ENCODE measurements around the gene ALCAM.
"Not testable (repeated sequence)": the region's sequence is repeated elsewhere in the genome, so short reads cannot be mapped to it uniquely, and the experiment has no call there.

The ALCAM gene

DNA sequence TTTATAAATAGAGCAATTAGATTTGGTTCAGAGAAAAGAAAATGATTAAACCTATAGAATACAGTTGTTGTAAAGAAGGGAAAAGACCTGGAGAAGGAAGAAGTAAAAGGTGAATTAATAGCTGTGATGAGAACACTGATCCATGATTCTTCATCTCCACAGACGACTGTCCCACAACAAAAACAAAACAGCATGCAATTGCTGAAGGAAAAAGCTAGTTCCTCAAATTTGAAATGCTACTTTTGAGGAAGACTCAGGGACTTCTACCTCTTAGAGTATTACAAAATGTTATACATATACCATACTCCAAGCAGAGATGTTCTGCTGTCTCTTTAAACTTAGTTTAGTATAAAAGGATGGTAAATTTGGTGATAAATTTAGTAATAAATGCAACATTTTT, 21.5 kb downstream of the ALCAM start:
- no peak for DNase-seq (ENCODE audit: low spot score)

DNA sequence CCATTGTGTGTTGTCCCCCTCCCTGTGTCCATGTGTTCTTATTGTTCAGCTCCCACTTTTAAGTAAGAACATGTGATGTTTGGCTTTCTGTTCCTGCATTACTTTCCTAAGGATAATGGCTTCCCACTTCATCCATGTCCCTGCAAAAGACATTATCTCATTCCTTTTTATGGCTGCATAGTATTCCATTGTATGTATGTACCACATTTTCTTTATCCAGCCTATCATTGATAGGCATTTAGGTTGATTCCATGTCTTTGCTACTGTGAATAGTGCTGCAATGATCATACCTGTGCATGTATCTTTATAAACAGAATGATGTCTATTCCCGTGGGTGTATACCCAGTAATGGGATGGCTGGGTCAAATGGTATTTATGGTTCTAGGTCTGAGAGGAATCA, 23.1 kb downstream of the ALCAM start:
- DNase-seq (ENCODE audit: low spot score): not testable (repeated sequence)

DNA sequence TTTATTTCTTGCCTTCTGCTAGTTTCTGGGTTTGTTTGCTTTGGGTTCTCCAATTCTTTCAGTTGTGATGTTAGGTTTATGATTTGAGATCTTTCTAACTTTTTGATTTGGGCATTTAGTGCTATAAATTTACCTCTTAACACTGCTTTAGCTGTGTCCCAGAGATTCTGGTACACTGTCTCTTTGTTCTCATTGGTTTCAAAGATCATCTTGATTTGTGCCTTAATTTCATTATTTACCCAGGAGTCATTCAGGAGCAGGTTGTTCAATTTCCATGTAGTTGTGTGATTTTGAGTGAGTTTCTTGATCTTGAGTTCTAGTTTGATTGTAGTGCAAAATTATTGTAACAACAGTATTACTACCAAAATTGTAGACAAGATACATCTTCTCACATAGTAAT, 25.9 kb downstream of the ALCAM start:
- DNase-seq (ENCODE audit: low spot score): not testable (repeated sequence)

DNA sequence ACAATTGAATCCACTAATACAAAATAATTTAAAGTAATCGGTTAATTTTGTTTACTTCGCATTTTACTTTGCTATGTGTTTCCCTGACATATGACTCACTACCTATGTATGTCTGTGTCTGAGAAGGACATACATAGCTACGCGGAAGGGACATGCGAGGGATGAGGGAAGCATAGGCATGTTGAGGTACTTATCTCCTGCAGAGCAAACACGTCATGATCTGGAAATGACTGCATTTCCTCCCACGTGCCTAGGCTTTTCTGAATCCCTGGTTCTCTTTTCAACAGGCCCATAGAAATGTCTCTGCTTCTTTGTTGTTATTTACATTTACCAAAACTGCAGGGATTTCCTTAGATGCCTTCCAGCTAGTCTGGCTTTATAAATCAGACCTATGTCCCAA, 27.5 kb downstream of the ALCAM start:
- no peak for DNase-seq (ENCODE audit: low spot score)

DNA sequence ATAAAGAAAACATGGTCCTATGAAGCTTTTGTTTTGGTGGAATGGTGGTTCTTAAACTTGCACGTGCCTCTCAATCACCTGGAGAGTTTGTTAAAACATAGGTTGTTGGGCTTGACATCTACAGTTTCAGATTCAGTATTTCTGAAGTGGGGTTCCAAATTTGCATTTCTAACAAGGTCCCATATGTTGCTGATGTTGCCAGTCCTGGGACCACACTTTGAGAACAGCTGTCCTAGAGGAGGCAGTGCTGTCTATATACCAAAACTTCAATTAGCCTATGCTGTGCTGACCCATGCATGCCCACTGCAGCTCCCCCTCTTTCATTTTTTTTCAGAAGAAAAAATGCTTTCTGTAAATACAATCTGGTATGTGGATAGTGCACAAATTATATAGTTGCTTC, 31.3 kb downstream of the ALCAM start:
- DNase-seq (ENCODE audit: low spot score): no peak

DNA sequence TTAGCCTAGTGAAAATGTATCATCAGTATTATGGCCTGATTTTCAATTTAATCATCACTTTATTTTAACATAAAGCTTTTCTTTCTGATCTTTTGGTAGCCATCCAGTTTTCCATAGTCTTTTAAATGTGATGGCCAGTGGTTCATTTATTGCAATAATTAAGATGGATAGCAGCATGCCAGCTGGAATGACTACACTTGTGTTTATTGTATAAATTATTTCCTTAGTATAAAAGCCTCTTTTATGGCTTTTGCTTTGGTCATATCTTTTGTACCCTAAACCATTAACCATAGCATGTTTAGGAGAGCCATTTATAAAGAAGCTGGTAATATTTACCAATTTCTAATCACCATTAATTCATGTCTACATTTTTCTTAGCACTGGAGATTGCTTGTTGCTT, 31.7 kb downstream of the ALCAM start:
- DNase-seq (ENCODE audit: low spot score): no peak

DNA sequence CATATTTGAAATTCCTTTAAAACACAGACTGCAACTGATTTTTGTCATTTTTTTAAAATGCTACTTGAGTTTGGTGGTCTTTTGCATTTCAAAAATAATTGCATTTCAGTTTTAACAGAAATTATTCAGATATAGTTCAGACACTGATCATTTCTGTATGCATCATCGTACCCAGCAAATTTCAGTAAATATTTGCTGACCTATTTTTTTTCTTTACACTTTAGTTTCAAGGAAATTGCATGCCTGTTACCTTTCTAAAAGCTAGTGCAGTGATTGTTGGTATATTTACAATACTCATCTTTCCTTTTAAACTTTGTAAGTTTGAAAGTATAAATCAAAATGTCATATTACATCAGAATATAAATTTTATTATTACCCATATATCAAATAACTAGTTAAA, 32.4 kb downstream of the ALCAM start:
- no peak for DNase-seq (ENCODE audit: low spot score)

DNA sequence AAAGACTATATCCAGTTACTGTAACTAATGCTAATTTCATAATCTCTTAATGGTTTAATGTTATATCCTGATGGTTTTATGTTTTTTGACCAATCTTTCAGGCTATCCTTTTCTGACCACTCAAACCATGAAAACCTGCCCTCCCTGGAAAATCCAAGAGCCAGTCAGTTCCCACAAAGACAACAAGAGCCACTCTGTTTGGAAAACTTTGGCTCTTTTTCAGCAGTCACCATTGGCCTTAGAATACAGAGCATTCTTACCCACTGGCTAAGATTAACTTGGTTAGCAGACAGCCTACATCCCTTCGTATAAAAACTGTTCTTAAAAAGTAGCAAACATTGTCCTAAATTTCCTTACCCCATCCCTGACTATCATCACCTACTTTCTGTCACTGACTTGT, 32.9 kb downstream of the ALCAM start:
- DNase-seq (ENCODE audit: low spot score): no peak

DNA sequence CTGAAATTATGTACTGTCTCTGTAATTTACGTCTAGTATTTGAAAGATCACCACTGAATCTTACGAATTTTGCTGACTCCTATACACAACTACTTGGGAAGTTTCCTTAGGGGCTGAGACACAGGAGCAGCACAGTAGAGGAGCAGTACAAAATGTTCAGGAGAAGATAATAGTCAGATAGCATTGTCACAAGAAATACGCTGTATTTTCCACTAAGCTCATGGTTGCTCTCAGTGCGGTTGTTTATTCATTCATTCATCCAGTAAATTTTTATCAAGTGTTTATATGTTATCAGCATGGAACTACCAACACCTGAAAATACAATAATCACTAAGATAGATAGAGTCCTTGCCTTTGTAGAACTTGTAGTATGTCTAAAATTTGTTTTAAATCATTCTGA, 34.5 kb downstream of the ALCAM start:
- DNase-seq (ENCODE audit: low spot score): no peak

DNA sequence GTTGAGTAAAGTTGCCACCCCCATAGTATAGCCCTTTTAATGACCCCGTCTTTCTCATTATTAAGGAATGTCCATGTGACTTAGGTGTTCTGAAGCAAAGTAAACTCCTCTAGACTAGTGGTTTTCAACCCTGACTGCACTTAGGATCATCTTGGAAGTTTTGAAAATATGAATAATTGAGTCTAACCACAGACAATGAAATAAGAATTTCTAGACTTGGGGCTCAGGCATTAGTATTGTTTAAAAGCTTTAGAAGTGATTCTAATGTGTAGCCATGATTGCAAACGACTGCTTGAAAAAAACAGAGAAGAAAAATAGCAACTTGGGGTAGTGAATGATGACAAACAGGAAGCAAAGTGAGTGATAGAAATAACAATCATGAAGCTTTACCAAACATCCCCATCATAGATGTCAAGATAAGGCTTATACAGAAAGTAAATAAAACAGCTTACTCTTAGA, 35.0 kb downstream of the ALCAM start:
- DNase-seq (ENCODE audit: low spot score): no peak

DNA sequence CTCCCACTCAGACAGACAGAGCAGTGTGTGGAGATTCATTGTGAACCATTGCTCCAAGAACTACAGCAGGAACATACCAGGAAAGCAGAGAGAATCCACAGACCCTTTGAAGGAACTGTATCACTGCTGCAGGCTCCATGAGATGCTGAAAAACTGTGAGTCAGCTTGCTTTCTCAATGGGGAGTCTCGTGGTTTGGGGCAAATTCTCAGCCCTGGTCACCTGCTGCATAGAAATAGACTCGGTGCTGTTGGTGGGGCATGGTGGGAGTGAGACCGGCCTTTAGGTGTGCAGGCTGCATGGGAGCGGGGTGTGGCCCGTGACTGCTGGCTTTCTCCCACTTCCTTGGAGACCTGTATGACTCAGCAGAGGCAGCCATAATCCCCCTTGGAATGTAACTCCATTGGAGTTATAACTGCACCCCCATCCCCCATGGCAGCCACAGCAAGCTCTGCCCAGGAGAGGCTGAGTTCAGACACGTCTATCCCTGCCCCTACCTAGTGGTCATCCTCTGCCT, 35.6 kb downstream of the ALCAM start:
- no peak for DNase-seq (ENCODE audit: low spot score)

DNA sequence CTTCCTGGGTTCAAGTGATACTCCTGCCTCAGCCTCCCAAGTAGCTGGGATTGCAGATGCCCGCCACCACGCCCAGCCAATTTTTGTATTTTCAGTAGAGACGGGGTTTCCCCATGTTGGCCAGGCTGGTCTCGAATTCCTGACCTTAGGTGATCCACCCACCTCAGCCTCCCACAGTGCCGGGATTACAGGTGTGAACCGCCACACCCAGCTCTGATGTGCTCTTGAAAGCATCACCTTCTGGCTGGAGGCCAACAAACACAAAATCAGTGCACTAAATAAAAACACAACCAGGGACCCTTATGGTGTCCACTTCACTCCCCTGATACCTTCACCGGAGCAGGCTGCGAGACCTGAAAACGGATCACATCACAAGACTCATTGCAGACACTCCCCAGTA, 36.3 kb downstream of the ALCAM start:
- DNase-seq (ENCODE audit: low spot score): not testable (repeated sequence)

DNA sequence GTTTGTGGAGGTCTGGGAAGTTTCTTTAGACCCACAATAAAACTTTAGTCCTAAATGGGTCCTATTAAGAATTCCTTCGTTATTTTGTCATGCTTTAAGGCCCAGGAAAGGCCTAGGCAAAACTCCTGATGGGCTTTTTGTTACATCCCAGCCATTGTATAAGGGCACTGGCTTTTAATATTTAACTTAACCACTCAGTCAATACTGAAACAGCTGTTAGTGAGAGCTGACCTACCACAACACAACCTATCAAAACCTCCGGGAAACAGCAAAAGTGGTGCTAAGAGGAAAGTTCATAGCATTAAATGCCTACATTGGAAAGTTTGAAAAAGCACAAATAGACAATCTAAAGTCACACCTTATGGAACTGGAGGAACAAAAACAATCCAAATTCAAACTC, 39.6 kb downstream of the ALCAM start:
- DNase-seq (ENCODE audit: low spot score): no peak

DNA sequence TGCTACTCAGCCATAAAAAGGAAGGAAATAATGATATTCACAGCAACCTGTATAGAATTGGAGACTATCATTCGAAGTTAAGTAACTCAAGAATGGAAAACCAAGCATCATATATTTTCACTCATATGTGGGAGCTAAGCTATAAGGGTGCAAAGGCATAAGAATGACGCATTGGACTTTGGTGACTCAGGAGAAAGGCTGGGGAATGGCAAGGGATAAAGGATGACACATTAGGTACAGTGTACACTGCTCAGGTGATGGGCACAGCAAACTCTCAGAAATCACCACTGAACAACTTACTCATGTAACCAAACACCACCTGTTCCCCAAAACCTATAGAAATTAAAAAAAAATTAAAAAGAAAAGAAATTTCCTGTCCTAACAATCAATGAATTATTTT, 42.7 kb downstream of the ALCAM start:
- no peak for DNase-seq (ENCODE audit: low spot score)

DNA sequence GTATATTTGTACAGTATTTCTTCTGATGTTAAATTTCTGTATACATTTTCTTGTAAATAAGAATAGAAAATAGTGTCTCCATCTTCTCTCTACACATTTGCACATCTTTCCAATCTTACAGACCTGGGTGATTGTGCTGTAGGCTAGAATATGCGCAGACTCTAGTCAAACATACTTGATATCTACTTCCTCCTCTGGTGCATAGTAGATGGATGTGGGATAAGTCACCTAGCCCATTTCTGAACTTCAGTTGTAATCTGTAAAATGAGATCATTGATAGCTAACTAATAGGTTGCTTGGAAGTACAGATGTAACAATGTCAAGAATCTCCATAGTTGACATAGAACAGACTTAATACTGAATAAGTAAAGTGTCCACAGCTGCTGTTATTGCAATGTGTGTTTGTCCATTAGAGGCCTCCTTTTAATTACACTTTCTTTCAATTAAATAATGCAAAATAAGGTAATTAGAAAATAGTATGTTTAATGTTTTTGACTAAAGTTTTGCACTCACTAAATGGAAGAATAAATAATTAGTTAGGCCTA, 46.7 kb downstream of the ALCAM start:
- no peak for DNase-seq (ENCODE audit: low spot score)

DNA sequence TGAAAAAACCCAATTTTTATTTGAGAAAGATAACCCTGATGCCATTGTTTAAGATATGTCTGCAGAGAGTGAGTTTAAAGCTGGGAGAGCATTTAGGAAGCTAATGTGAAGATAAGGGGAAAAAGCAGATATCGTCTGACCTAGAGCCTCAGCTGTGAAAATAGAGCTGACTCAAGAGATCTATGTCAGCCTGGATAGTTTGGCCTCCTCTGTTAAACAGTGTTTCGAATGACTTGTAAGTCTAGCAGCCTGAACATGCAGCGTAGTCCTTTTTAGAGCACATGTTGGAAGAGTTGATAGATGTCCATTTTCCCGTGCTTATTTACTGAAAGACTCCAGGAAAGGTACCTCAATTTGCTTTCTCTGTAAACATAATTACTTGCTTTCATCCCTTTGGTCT, 48.1 kb downstream of the ALCAM start:
- no peak for DNase-seq (ENCODE audit: low spot score)

DNA sequence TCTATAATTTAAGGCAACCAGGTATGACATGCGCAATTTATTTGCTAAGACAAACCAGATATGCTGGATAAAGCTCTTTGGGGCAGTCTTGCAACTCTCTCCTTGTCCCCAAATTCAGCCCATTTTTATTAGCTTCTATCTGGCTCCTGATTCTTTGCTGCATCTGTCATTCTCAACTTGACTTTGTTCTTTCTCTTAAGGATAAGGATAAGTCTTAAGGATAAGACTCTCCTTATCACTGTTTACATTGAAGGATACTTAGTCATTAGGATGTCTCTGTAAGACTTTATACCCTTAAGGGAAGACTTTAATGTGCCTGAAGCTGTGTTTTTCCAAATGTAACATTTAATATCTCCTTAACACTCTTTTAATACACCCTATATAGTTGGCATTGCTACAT, 49.2 kb downstream of the ALCAM start:
- DNase-seq (ENCODE audit: low spot score): no peak

DNA sequence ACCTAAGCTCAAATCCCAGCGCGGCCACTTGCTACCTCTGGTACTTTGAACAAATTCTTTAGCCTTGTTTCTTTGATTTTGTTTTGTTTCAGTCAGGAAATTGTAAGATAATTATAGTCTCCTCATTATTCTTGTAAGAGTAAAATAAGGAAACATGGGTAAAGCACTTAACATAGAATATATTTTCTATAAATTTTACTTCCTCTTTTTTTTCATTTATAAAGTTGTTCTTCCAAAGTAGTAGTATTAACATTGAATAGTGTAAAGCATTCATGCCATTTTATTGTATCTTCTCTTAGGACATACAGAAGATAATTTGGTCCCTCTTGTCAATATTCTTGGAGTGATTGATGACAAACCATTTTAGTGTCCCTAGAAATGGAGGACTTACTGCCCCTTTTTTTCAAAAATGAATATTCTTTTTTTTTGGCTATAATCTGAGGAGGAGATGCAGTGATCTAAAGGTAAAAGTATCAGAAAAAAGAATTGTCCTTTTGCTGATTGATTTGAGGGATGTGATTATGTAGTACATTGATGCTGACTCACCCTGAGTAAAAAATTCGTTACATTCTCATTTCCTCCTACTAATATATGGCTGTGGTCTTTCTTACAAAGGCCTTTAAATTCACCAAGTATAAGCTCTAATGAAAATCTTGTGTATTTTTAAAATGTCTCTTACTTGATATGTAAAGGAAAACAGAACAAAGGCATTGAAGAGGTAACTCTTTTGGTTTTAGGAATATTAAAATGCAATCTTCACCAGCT, 51.0 kb downstream of the ALCAM start:
- no peak for DNase-seq (ENCODE audit: low spot score)

DNA sequence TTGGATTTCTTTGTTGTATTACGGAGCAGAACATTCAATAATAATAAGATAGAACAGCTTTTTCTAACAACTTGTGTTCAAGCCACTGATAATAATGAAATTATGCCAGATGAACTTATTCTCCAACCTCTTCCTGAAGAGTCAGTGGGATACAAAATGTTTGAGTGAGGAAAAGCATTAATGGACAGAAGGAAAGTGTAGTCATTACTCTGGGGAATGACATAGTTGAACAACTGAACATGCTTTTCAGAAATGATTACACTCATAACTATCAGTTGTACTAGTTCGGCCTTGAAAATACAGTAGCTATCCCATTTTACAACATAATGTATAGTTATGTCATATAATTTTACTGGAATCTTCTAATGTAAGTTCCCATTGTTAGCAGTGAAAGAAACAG, 55.9 kb downstream of the ALCAM start:
- no peak for DNase-seq (ENCODE audit: low spot score)

DNA sequence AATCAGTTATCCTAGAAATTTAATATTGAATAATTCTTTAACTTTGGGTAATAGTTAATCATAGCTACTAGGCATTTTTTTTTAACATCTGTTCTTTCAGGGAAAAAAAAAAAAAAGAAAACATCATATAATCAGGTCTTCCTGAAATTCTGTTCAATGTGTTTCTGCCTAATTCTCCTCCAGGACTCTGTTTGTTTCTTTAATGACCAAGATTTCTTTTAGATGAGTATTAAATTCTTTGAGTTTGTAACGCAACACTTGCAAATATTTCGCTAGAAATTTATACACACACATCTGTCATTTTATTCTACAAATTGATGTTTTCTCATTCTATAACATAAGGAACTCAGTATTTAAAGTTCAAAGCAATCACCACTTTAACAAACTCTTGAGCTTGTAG, 56.7 kb downstream of the ALCAM start:
- no peak for DNase-seq (ENCODE audit: low spot score)

DNA sequence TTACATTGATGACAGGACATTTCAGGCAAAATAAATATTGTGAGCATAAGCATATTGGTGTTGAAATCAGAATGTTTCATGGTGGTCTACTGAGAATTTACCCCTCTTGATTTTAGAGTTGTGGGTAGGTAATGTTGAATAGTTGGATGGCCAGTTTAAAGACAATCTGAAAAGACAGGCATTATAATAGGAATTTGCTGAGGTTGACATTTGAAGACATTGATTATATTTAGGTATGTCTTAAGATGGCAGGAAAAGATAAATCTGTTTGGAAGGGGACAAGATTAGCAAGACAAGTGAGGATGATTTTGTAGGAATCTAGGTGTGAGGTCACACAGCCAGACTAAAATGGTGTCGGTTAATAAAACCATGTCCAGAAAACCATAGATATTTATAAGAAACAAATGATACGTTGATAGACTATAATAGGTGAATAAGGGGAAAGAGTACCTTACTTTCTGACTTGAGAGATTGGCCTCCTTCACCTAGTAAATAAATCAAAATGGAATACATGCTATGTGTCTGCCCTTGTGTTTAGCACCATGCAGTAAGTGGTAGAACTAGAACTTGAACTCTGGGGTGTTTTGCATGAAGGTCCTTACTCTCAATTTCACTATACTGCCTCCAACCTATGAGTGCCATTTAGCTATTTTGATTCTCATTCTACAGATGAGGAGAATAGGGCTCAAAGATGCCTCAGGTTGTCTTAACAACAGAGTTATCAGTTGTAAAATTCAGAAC, 57.9 kb downstream of the ALCAM start:
- no peak for DNase-seq (ENCODE audit: low spot score)

DNA sequence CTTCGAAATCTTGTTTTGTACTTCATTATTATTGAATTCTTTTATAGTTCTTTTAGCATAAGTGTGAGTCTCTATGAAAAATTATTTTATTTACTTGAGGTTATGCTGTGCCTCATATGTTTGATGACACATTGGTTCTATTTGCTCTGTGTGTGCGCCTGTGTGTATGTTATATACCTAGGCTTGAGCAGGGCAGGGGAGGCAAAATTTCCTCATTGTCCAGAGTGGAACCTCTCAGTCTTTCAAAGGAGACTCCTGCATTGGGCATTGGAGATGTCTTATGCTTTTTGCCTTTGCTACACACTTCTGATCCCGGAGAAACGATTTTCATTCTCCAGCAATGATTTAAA, 58.4 kb downstream of the ALCAM start:
- no peak for DNase-seq (ENCODE audit: low spot score)

DNA sequence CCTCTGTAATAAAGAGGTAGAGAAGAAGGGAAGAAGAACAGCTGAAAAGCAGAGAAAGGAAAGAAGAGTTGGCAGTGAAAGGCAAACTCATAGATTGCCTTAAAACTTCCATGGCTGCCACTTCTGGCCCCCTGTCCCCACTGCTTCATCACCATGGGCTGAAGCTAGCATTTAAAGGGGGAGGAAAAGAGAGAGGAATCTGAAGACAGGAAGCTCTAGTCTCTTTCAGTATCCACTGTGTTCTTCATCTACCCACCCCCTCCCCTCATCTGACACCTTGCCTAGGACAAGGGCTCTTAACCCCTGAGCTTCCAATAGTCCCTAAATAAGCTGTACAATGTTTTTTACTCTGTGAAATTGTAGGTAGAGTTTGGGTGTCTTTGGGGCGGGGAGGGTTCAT, 60.6 kb downstream of the ALCAM start:
- DNase-seq (ENCODE audit: low spot score): no peak

Data from cerebellar cortex (tissue), 1 donor.